ENCODE measurements around the gene HECW1. TPM values are rescaled to one million over a fixed set of nuclear protein-coding genes. Genes with fewer than 3 reads are reported as not detected.

The HECW1 gene
- total RNA-seq, 1 experiment from 2014 or later: 0.77 TPM

DNA sequence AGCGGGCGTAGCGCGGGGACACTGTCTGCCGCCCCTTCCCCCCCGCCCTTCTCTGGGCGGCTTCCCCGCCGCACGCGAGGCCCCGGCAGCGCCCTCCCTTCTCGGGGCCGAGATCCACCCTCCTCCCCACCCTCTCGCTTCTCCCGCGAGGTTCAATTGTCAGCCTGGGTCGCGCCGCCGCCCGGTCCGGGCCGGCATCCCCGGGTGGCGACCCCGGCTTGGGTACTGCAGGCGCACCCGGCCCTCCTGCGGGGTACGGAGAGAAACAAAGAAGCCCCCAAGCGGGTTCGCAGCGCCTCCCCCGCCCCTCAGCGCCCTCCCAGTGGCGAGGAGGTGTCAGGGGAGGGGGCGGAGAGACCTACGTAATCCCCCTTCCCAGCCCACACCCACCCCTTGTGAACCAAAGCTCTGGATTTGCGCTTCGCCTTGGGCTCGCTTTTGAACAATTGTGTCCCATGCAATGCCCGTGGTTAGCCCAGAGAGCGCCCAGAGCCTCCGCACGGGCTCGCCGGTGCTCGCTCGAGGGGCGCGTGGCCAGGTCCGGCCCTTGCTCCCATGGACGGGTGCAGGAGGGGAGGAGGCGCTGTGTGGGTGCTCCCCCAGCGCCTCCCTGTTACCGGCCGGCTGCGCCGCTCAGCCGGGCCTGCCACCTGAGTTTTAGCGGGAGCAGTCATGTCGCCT is 634 bp downstream of the HECW1 start:
- POLR2A ChIA-PET: no interaction called here
- Histone ChIP-seq H3K27me3 (ENCODE audit: control insufficient read depth, insufficient read depth, low read length) (peaks cover 59% of the 10 kb centered on the region), H3K4me3 (ENCODE audit: low read depth in 2 of 2, low read length in 2 of 2) (no peak overlapping the region), H3K27ac (ENCODE audit: low read length) (no peak overlapping the region), H3K36me3 (ENCODE audit: control insufficient read depth, insufficient read depth, low read length) (no peaks in the 10 kb centered on the region), H3K4me1 (ENCODE audit: control insufficient read depth, insufficient read depth, low read length) (peaks cover 4% of the 10 kb centered on the region; the same call in 1 of the 2 replicates), H3K9me3 (ENCODE audit: control insufficient read depth, insufficient read depth, low read depth, low read length) (no peaks in the 10 kb centered on the region)
- DNase-seq (ENCODE audit: low read depth, low spot score): no peak
- intact Hi-C loops (cut with micrococcal nuclease; ENCODE audit: unreplicated experiment): no loop called here
- in situ Hi-C loops (cut with HindIII; ENCODE audit: low pct_unique_long_range_greater_than_20kb, low sequenced_read_pairs): no loop called here
- peak; percentile 70 for ATAC-seq
- BruUV-seq (replicated peaks): no TSS peak
- CTCF ChIA-PET: interaction anchor here (0.6 kb wide), 1 partner anchor 342 kb away, joined by 10 read pairs; no protein-coding TSS in a partner anchor
- no peak for TF ChIP-seq SIN3A (IDR thresholded peaks at IDR 0.05; ENCODE audit: borderline replicate concordance, insufficient read depth, low read depth, low read length)
- TF ChIP-seq TCF7L2 (IDR thresholded peaks at IDR 0.05; ENCODE audit: low read depth, low read length): no peak
- no peak for TF ChIP-seq POLR2AphosphoS5 (IDR thresholded peaks at IDR 0.05; ENCODE audit: low read depth, low read length)
- TF ChIP-seq, protein P1, sequence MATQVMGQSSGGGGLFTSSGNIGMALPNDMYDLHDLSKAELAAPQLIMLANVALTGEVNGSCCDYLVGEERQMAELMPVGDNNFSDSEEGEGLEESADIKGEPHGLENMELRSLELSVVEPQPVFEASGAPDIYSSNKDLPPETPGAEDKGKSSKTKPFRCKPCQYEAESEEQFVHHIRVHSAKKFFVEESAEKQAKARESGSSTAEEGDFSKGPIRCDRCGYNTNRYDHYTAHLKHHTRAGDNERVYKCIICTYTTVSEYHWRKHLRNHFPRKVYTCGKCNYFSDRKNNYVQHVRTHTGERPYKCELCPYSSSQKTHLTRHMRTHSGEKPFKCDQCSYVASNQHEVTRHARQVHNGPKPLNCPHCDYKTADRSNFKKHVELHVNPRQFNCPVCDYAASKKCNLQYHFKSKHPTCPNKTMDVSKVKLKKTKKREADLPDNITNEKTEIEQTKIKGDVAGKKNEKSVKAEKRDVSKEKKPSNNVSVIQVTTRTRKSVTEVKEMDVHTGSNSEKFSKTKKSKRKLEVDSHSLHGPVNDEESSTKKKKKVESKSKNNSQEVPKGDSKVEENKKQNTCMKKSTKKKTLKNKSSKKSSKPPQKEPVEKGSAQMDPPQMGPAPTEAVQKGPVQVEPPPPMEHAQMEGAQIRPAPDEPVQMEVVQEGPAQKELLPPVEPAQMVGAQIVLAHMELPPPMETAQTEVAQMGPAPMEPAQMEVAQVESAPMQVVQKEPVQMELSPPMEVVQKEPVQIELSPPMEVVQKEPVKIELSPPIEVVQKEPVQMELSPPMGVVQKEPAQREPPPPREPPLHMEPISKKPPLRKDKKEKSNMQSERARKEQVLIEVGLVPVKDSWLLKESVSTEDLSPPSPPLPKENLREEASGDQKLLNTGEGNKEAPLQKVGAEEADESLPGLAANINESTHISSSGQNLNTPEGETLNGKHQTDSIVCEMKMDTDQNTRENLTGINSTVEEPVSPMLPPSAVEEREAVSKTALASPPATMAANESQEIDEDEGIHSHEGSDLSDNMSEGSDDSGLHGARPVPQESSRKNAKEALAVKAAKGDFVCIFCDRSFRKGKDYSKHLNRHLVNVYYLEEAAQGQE (IDR thresholded peaks at IDR 0.05; ENCODE audit: insufficient read depth in 1 of 2, low read depth in 2 of 2, low read length in 1 of 2): no peak
- no peak for TF ChIP-seq CTCF (IDR thresholded peaks at IDR 0.05)

DNA sequence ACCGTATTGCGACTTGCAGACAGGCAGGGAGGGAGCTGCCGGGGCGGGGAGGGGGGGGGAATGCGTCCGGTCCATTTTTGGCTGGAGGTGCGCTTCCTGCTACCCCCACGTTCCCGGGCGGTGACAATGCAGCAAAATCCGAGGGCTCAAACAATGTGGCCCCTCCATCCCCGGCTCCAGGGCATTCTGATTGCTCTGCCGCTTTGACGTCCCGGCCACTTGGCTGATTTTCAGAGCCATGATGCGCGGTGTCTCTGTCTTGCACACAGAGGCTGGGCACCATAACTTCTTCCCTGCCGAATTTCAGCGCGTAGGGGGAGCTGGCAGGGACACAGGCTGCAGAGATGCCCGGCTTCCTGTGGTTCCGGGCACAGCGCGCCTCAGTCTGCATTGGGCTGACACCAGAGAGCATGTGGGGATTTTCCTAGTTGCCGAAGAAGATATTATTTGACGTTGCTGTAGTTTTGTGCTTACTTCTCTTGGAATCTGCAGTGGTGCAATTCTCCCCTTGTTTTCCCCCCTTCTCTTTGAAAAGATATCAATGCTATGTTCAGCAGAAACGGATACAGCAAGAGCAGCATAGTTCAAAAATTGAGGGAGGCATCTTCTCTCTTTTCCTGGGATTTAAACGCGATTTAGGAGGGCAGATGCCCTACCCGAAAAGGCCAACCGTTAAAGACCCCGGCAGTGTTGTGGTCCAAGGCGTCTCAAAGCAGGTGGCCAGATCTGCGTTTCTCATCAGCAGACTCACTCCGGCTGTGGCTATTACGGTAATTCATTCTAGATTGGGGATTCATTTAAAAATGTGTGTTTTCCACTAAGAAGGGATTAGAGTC is 1.4 kb downstream of the HECW1 start:
- no peak overlapping the region for H3K4me3 ChIP-seq (ENCODE audit: low read depth in 2 of 2, low read length in 2 of 2)
- H3K9me3 ChIP-seq (ENCODE audit: control insufficient read depth, insufficient read depth, low read depth, low read length): no peaks in the 10 kb centered on the region
- ChIA-PET POLR2A (no interaction called here), CTCF (interaction anchor here (0.6 kb wide), 1 partner anchor 341 kb away, joined by 10 read pairs; no protein-coding TSS in a partner anchor)
- H3K36me3 ChIP-seq (ENCODE audit: control insufficient read depth, insufficient read depth, low read length): no peaks in the 10 kb centered on the region
- H3K4me1 ChIP-seq (ENCODE audit: control insufficient read depth, insufficient read depth, low read length): peaks cover 4% of the 10 kb centered on the region; the same call in 1 of the 2 replicates
- no TSS peak for BruUV-seq (replicated peaks)
- intact Hi-C loops (cut with micrococcal nuclease; ENCODE audit: unreplicated experiment) (no loop called here), in situ Hi-C loops (cut with HindIII; ENCODE audit: low pct_unique_long_range_greater_than_20kb, low sequenced_read_pairs) (no loop called here)
- DNase-seq (ENCODE audit: low read depth, low spot score): no peak
- no peak overlapping the region for H3K27ac ChIP-seq (ENCODE audit: low read length)
- peak; percentile 47 for ATAC-seq
- peaks cover 61% of the 10 kb centered on the region for H3K27me3 ChIP-seq (ENCODE audit: control insufficient read depth, insufficient read depth, low read length)
- no peak for TF ChIP-seq POLR2AphosphoS5 (IDR thresholded peaks at IDR 0.05; ENCODE audit: low read depth, low read length)
- no peak for TF ChIP-seq TCF7L2 (IDR thresholded peaks at IDR 0.05; ENCODE audit: low read depth, low read length)
- no peak for TF ChIP-seq CTCF (IDR thresholded peaks at IDR 0.05)
- TF ChIP-seq, protein P1 (IDR thresholded peaks at IDR 0.05; ENCODE audit: insufficient read depth in 1 of 2, low read depth in 2 of 2, low read length in 1 of 2): no peak
- no peak for TF ChIP-seq SIN3A (IDR thresholded peaks at IDR 0.05; ENCODE audit: borderline replicate concordance, insufficient read depth, low read depth, low read length)
